ENCODE results near the gene EPS15.
"Not testable (repeated sequence)": the region's sequence is repeated elsewhere in the genome, so short reads cannot be mapped to it uniquely, and the experiment has no call there.

The EPS15 gene

GRCh38 chr1:51326839-51327238 is 192.2 kb downstream of the EPS15 start:
- no peak for FAIRE-seq
- DNase-seq (ENCODE audit: extremely low spot score, insufficient read length, low read depth) = no peak

- DNase-seq (ENCODE audit: extremely low spot score, insufficient read length, low read depth) (no peak), FAIRE-seq (no peak)
Measured at GRCh38 chr1:51325878-51326755, 192.9 kb downstream of the EPS15 start.

DNA sequence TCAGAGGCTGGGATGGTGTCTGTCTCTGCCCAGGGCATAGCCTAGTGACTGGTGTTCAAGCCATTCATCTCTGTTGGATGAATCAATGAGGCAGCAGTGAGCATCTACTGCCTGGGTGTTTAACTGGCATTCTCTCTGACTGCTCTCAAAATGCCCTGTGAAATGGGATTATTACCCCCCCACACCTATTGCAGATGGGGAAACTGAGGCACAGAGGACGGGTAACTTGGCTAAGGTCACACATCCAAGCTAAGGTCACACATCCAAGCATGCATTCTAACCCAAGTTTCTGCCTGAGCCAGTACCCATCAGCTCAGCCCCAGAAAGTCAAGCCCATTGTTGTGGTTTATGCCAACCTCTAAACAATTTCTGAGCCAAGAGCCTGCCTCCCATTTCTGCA is 193.7 kb downstream of the EPS15 start:
- no peak for FAIRE-seq

DNA sequence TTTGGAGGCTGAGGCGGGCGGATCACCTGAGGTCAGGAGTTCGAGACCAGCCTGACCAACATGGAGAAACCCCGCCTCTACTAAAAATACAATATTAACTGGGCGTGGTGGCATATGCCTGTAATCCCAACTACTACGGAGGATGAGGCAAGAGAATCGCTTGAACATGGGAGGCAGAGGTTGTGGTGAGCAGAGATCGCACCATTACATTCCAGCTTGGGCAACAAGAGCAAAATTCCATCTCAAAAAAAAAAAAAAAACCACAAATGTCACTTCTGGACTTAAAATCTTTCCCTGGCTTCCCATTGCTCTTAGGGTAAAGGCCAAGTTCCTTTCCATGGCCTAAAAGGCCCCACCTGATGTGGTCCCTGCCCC is 194.1 kb downstream of the EPS15 start:
- not testable (repeated sequence) for FAIRE-seq; DNase-seq (ENCODE audit: extremely low spot score, insufficient read length, low read depth)

More for the DNA sequence above, 193.7 kb downstream of the EPS15 start:
- DNase-seq (ENCODE audit: extremely low spot score, insufficient read length, low read depth) = no peak

- DNase-seq (ENCODE audit: extremely low spot score, insufficient read length, low read depth) (no peak), FAIRE-seq (no peak)
Measured at GRCh38 chr1:51324251-51325010, 194.6 kb downstream of the EPS15 start.

- FAIRE-seq = no peak
- no peak for DNase-seq (ENCODE audit: extremely low spot score, insufficient read length, low read depth)
Measured at GRCh38 chr1:51323778-51324177, 195.3 kb downstream of the EPS15 start.

GRCh38 chr1:51322417-51323101 is 196.5 kb downstream of the EPS15 start:
- DNase-seq (ENCODE audit: extremely low spot score, insufficient read length, low read depth) (no peak), FAIRE-seq (no peak)

DNA sequence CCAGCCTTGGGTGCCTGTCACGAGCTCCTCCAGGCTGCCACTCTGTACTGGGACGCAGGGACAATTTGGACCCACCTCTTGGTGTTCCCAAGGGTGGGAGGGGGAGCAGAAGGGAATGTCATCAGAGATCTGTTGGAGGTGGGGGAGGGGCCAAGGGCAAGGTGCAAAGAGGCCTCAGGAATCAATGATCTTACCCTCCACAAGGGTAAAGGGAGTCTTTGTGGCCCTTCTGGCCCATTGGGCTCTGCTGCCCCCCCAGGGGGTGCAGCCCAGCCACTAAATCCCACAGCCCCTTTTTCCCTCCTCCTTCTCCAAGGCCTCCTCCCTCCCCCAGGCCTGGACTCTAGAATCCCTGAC is 197.2 kb downstream of the EPS15 start:
- DNase-seq (ENCODE audit: extremely low spot score, insufficient read length, low read depth) (no peak), FAIRE-seq (no peak)

DNA sequence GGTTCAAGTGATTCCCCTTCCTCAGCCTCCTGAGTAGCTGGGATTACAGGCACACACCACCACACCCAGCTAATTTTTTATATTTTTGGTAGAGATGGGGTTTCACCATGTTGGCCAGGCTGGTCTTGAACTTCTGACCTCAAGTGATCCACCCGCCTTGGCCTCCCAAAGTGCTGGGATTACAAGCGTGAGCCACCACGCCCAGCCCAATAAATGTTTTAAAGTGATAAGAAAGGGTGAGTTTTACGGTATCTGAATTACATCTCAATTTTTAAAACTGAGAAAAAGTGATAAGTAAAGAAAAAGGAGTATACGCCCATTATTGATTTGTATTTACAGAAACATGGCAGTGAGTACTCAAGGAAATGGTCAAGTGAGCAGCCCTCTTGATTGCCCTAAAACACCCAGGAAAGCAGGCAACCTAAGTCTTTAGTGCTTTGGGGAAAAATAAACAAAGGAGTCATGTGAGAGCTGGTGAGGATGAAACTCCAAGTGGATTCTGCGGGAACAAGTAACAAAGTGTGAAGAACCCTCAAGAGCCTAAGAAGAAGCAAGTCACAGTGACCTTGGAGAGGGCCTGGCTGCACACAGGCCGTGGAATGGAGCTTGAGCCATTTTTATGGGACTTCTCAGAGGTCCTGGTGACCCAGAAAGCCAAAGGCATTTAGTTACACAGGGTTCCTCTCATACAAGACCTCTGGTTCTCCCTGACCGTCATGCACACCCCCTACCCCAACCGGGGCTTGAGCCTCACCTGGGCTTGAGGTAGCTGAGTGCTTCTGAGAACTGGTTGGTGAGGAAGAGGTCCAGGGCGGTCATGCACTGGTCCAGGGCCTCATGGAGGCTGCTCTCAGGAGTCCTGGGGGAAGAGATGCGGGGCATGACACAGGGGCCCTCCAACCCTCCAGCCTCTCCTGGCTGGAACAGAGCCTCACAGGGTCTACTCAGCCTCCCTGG is 197.8 kb downstream of the EPS15 start:
- DNase-seq (ENCODE audit: extremely low spot score, insufficient read length, low read depth) (no peak), FAIRE-seq (no peak)

GRCh38 chr1:51317798-51318197 is 201.3 kb downstream of the EPS15 start:
- FAIRE-seq = no peak
- DNase-seq (ENCODE audit: extremely low spot score, insufficient read length, low read depth) = no peak

DNA sequence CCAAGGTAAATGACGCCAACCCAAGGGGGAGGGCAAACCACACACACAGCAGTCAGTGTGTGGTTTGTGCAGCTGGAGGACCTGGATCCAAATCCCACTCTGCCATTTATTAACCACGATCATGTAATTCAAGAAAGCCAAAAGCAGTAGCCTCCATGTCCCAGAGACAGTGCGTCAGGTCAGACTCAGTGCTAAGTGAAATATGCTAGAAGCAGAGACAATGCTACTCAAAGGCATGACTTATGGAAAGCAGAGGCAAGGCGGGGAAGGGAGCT is 202.3 kb downstream of the EPS15 start:
- FAIRE-seq (no peak), DNase-seq (ENCODE audit: extremely low spot score, insufficient read length, low read depth) (no peak)

GRCh38 chr1:51316113-51316845 is 202.8 kb downstream of the EPS15 start:
- DNase-seq (ENCODE audit: extremely low spot score, insufficient read length, low read depth) (no peak), FAIRE-seq (no peak)

DNA sequence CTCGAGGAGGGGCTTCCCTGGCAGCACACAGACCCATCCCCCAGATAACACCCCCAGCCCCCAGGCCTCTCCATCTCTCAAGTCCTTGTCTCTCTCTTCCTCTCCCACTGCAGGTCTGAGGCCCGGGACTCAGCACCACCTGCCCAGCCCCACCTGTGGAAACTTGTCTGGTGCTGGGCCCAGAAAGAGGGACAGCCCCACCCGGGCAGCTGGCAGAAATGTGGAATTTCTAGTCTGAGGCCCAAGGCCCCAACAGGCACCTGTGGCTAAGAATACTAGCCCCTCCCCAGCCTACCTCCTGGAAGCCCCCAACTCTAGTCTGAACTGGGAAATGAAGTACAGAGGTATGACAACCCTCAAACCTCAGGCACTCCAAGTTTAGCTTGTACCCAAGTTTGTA is 204.1 kb downstream of the EPS15 start:
- DNase-seq (ENCODE audit: extremely low spot score, insufficient read length, low read depth) (no peak), FAIRE-seq (no peak)

GRCh38 chr1:51313961-51314777 is 204.9 kb downstream of the EPS15 start:
- FAIRE-seq = no peak
- DNase-seq (ENCODE audit: extremely low spot score, insufficient read length, low read depth) = no peak

DNA sequence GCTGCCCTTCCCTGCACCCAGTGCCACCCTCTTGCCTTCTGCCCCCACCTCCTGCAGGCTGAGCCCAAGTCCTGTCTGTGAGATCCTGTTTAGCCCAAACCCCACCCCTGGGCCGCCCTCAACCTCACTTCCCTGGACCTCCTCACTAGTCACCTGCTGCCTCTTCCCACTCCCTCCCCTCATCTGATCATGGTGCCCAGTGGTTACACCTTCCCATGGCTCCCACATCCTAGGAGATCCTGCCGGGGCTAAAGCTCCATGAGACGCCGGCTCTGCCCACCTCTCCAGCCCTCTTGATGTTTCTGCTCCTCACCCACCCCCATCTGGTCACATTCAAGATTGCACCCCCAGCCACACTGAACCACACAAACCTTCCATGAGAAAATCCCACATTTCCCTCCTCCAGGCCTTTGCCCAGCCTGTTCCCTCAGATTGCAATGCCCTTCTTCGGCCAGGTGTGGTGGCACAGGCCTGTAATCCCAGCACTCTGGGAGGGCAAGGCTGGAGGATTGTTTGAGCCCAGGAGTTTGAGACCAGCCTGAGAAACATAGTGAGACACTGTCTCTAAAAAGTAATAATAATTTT is 205.7 kb downstream of the EPS15 start:
- no peak for DNase-seq (ENCODE audit: extremely low spot score, insufficient read length, low read depth)
- no peak for FAIRE-seq

GRCh38 chr1:51312718-51313117 is 206.3 kb downstream of the EPS15 start:
- FAIRE-seq = no peak
- no peak for DNase-seq (ENCODE audit: extremely low spot score, insufficient read length, low read depth)

GRCh38 chr1:51311826-51312225 is 207.2 kb downstream of the EPS15 start:
- no peak for FAIRE-seq
- DNase-seq (ENCODE audit: extremely low spot score, insufficient read length, low read depth) = no peak

All from GM18507 (cell line).